ENCODE data around the gene NOL12.
"Not testable (repeated sequence)": the region's sequence is repeated elsewhere in the genome, so short reads cannot be mapped to it uniquely, and the experiment has no call there.

NOL12 gene

GRCh38 chr22:37713761-37714160, 27.6 kb downstream of the NOL12 start:
- no peak for DNase-seq (ENCODE audit: low spot score)

GRCh38 chr22:37714634-37715033, 28.5 kb downstream of the NOL12 start:
- no peak for DNase-seq (ENCODE audit: low spot score)

- no peak for DNase-seq (ENCODE audit: low spot score)
Observed at GRCh38 chr22:37715760-37716159, 29.6 kb downstream of the NOL12 start.

GRCh38 chr22:37716708-37717107, 30.6 kb downstream of the NOL12 start:
- DNase-seq (ENCODE audit: low spot score) = peak; percentile 68

- not testable (repeated sequence) for DNase-seq (ENCODE audit: low spot score)
Observed at GRCh38 chr22:37717235-37717634, 31.1 kb downstream of the NOL12 start.

- not testable (repeated sequence) for DNase-seq (ENCODE audit: low spot score)
Observed at GRCh38 chr22:37717746-37718305, 31.7 kb downstream of the NOL12 start.

- DNase-seq (ENCODE audit: low spot score) = no peak
Observed at GRCh38 chr22:37725551-37726240, 39.6 kb downstream of the NOL12 start.

- peak; percentile 76 for DNase-seq (ENCODE audit: low spot score)
Observed at GRCh38 chr22:37726241-37726887, 40.2 kb downstream of the NOL12 start.

GRCh38 chr22:37728620-37729019, 42.5 kb downstream of the NOL12 start:
- no peak for DNase-seq (ENCODE audit: low spot score)

- DNase-seq (ENCODE audit: low spot score) = no peak
Observed at GRCh38 chr22:37731804-37732471, 45.8 kb downstream of the NOL12 start.

- DNase-seq (ENCODE audit: low spot score) = no peak
Observed at GRCh38 chr22:37732699-37733607, 46.8 kb downstream of the NOL12 start.

GRCh38 chr22:37733625-37734401, 47.7 kb downstream of the NOL12 start:
- no peak for DNase-seq (ENCODE audit: low spot score)

- DNase-seq (ENCODE audit: low spot score) = no peak
Observed at GRCh38 chr22:37734402-37734700, 48.2 kb downstream of the NOL12 start.

GRCh38 chr22:37734964-37735451, 48.9 kb downstream of the NOL12 start:
- DNase-seq (ENCODE audit: low spot score) = peak; percentile 82

- peak; percentile 51 for DNase-seq (ENCODE audit: low spot score)
Observed at GRCh38 chr22:37739035-37739434, 52.9 kb downstream of the NOL12 start.

- DNase-seq (ENCODE audit: low spot score) = no peak
Observed at GRCh38 chr22:37739611-37740049, 53.5 kb downstream of the NOL12 start.

GRCh38 chr22:37740455-37741311, 54.5 kb downstream of the NOL12 start:
- no peak for DNase-seq (ENCODE audit: low spot score)

- peak; percentile 92 for DNase-seq (ENCODE audit: low spot score)
Observed at GRCh38 chr22:37741312-37741795, 55.2 kb downstream of the NOL12 start.

GRCh38 chr22:37742376-37743171, 56.4 kb downstream of the NOL12 start:
- peak; percentile 82 for DNase-seq (ENCODE audit: low spot score)
